Endodermal cell (in vitro differentiated cells): ENCODE data around the gene RCAN1. TPM values are rescaled to one million over a fixed set of nuclear protein-coding genes. Genes with fewer than 3 reads are reported as not detected.

ENCODE experiments used
- DNase-seq: peaks from one replicate; pipeline ENCODE4 v3.0.0-alpha.2; 2017
- H3K27ac ChIP-seq: 2 replicates; pipeline ENCODE4 v1.5.1; 2013; ENCODE audit warnings: mild to moderate bottlenecking, low read depth, low read length, moderate library complexity
- H3K27me3 ChIP-seq: 2 replicates; pipeline ENCODE4 v1.6.1; 2013; ENCODE audit warnings: mild to moderate bottlenecking, low read length, moderate library complexity; ENCODE audit not compliant: insufficient read depth, control insufficient read depth, poor library complexity, severe bottlenecking
- H3K36me3 ChIP-seq: 2 replicates; pipeline ENCODE4 v1.7.0; 2013; ENCODE audit warnings: mild to moderate bottlenecking, low read length, moderate library complexity; ENCODE audit not compliant: control insufficient read depth, insufficient read depth
- H3K4me1 ChIP-seq: one replicate; pipeline ENCODE4 v1.7.0; 2013; ENCODE audit warnings: low read length; ENCODE audit not compliant: control insufficient read depth, insufficient read depth
- H3K4me3 ChIP-seq: 2 replicates; pipeline ENCODE4 v1.5.1; 2013; ENCODE audit warnings: mild to moderate bottlenecking, low read length, moderate library complexity
- H3K9ac ChIP-seq: 2 replicates; pipeline ENCODE4 v1.6.1; 2013; ENCODE audit warnings: mild to moderate bottlenecking, low read length, moderate library complexity; ENCODE audit not compliant: poor library complexity, severe bottlenecking; ENCODE audit errors: extremely low read depth
- H3K9me3 ChIP-seq: 2 replicates; pipeline ENCODE4 v1.6.1; 2013; ENCODE audit warnings: mild to moderate bottlenecking, low read length, moderate library complexity; ENCODE audit not compliant: control insufficient read depth
- H3K27ac Mint-ChIP-seq: 2 replicates; pipeline ENCODE4 v1.8.0; 2020; ENCODE audit warnings: mixed read lengths
- H3K27me3 Mint-ChIP-seq: 2 replicates; pipeline ENCODE4 v1.8.0; 2021; ENCODE audit warnings: mild to moderate bottlenecking, mixed read lengths; ENCODE audit not compliant: insufficient read depth
- H3K36me3 Mint-ChIP-seq: 2 replicates; pipeline ENCODE4 v1.8.0; 2020; ENCODE audit warnings: low read depth, mixed read lengths
- H3K4me1 Mint-ChIP-seq: 2 replicates; pipeline ENCODE4 v1.8.0; 2020; ENCODE audit warnings: mixed read lengths
- H3K4me3 Mint-ChIP-seq: 2 replicates; pipeline ENCODE4 v1.8.0; 2020; ENCODE audit warnings: mild to moderate bottlenecking, moderate library complexity, mixed read lengths
- H3K9me3 Mint-ChIP-seq: 2 replicates; pipeline ENCODE4 v1.8.0; 2020; ENCODE audit warnings: mild to moderate bottlenecking, mixed read lengths
- WGBS, 2 experiments: methylation state at CpG; one replicate each; pipeline versions ENCODE4 v1.1.5 to v1.1.7; 2013; ENCODE audit warnings: missing lambda C conversion rate in 2 of 2, mixed read lengths in 1 of 2; ENCODE audit not compliant: insufficient coverage in 1 of 2, insufficient read length in 1 of 2; 5-methylcytosine and 5-hydroxymethylcytosine counted together
- total RNA-seq, 2 donors: library from RNA; stranded (reverse); fragmentation: NEBNext Ultra II Directional in 1 of 2; extraction: Animal tissue kit (Norgen Biotek cat#: 25700) in 1 of 2; gene quantifications; 2 replicates in 1 of 2; 3 replicates in 1 of 2; pipeline ENCODE4 v1.2.1, GENCODE V29; 2021
- TF ChIP-seq, protein P1 (sequence below): fragments of 200-600 bp; sonication (generic); conservative IDR thresholded peaks from 2 replicates; pipeline ENCODE4 v1.5.0; 2021; ENCODE audit warnings: antibody characterized with exemption, mild to moderate bottlenecking

The RCAN1 gene
- total RNA-seq, 2 donors from 2014 or later, result 6.1 to 6.7 TPM

DNA sequence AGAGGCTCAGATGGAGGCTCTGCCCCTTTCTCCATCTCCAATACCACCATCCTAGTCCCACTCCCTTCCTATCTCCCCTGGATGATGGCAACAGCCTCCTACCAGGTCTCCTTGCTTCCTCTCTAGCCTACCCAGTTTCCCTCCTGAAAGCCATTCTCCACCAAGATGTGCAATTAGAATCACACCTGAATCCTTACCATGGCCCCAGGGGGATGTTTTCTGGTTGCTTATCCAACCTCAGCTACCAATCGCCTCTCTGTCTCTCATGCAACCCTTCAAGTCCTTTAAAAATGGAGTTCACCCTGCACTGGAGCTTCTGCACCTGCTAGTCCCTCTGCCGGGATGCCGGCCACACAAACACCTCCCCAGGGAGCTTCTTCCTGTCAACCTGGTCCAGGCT lies 2.9 kb downstream of the RCAN1 start:
- H3K36me3 Mint-ChIP-seq, result no peaks in the 10 kb centered on the region
- H3K27ac Mint-ChIP-seq, result no peak overlapping the region
- Histone ChIP-seq H3K36me3 (no peaks in the 10 kb centered on the region), H3K4me1 (peaks cover 6% of the 10 kb centered on the region), H3K9ac (no peak overlapping the region), H3K4me3 (no peak overlapping the region), H3K27ac (no peak overlapping the region), H3K9me3 (peaks cover under 1% of the 10 kb centered on the region), H3K27me3 (peaks cover 40% of the 10 kb centered on the region)
- WGBS, 2 experiments, result 91 to 100% methylated on average over 1 to 3 of the region's 3 CpGs
- peaks cover 45% of the 10 kb centered on the region for H3K27me3 Mint-ChIP-seq
- TF ChIP-seq, protein P1, sequence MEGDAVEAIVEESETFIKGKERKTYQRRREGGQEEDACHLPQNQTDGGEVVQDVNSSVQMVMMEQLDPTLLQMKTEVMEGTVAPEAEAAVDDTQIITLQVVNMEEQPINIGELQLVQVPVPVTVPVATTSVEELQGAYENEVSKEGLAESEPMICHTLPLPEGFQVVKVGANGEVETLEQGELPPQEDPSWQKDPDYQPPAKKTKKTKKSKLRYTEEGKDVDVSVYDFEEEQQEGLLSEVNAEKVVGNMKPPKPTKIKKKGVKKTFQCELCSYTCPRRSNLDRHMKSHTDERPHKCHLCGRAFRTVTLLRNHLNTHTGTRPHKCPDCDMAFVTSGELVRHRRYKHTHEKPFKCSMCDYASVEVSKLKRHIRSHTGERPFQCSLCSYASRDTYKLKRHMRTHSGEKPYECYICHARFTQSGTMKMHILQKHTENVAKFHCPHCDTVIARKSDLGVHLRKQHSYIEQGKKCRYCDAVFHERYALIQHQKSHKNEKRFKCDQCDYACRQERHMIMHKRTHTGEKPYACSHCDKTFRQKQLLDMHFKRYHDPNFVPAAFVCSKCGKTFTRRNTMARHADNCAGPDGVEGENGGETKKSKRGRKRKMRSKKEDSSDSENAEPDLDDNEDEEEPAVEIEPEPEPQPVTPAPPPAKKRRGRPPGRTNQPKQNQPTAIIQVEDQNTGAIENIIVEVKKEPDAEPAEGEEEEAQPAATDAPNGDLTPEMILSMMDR, result no peak
- no peak for DNase-seq
- peaks cover 32% of the 10 kb centered on the region for H3K4me1 Mint-ChIP-seq
- no peak overlapping the region for H3K4me3 Mint-ChIP-seq
- H3K9me3 Mint-ChIP-seq, result peaks cover 9% of the 10 kb centered on the region

DNA sequence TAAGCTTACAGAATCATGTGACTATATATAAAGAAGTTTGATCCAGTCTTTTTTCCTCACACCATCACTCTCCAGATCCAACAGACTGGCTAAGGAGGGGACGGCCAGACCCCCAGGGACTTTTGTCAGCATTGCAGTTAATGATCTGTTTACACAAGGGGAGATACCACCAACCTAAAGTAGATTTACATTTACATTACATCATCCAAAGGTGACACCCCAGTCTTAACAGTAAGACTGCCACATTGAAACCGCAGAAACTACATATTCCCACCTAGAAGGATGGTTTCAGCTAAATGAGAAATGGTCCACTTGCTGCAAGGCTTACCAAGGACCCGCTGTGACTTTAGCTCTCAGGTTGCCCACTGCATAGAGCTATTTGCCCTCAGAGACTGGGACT lies 3.4 kb downstream of the RCAN1 start:
- H3K27me3 Mint-ChIP-seq, result peaks cover 40% of the 10 kb centered on the region
- peaks cover 6% of the 10 kb centered on the region for H3K4me1 ChIP-seq
- peaks cover 9% of the 10 kb centered on the region for H3K9me3 Mint-ChIP-seq
- no peak overlapping the region for H3K27ac Mint-ChIP-seq
- peak; percentile 28 for DNase-seq
- TF ChIP-seq, protein P1, result no peak
- peaks cover 36% of the 10 kb centered on the region for H3K27me3 ChIP-seq
- H3K4me3 Mint-ChIP-seq, result no peak overlapping the region
- H3K27ac ChIP-seq, result no peak overlapping the region
- peaks cover 34% of the 10 kb centered on the region for H3K4me1 Mint-ChIP-seq
- peaks cover 2% of the 10 kb centered on the region for H3K36me3 Mint-ChIP-seq
- peaks cover 6% of the 10 kb centered on the region for H3K9me3 ChIP-seq
- WGBS, 2 experiments, result 78 to 95% methylated on average over 2 to 3 of the region's 3 CpGs
- no peaks in the 10 kb centered on the region for H3K36me3 ChIP-seq
- H3K4me3 ChIP-seq, result no peak overlapping the region
- H3K9ac ChIP-seq, result no peak overlapping the region

DNA sequence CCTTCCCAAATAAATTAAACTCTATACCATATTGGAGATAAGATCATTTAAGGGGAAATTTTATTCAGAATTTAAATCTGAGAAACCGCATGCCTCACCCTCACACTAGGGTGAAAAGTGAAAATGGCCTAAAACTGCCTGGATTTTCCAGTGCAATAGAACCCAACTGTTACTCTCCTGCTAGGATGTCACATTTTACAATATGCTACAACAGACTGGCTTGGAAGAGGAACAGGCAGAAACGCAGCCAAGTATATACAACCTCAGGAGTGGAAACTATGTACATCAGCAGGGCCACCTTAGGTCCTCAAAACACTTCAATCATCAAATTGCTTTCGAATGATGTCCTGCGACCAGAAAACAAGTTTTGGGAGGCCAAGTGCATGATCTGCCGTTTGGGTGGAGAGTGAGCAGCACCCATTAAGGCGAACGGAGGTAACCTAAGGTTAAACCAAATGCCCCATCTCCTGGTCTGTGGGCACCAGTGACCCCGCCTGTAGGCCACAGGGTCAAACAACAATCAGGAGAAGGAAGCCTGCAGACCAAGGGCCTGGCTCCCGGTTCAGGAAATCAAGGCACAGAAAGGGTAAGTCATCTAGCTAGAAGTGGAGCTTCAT lies 4.9 kb downstream of the RCAN1 start:
- peaks cover 9% of the 10 kb centered on the region for H3K9me3 Mint-ChIP-seq

More for the DNA sequence above, 4.9 kb downstream of the RCAN1 start:
- Histone ChIP-seq H3K4me3 (no peak overlapping the region), H3K4me1 (peaks cover 6% of the 10 kb centered on the region), H3K9ac (peak overlapping the region; percentile 11), H3K27ac (no peak overlapping the region), H3K36me3 (no peaks in the 10 kb centered on the region), H3K9me3 (peaks cover 6% of the 10 kb centered on the region), H3K27me3 (peaks cover 26% of the 10 kb centered on the region)
- WGBS, 2 experiments, result 63 to 85% methylated on average over 3 to 9 of the region's 9 CpGs
- H3K4me1 Mint-ChIP-seq, result peaks cover 37% of the 10 kb centered on the region
- no peak overlapping the region for H3K4me3 Mint-ChIP-seq
- peaks cover 2% of the 10 kb centered on the region for H3K36me3 Mint-ChIP-seq
- TF ChIP-seq, protein P1, result no peak
- peak; percentile 39 for DNase-seq
- no peak overlapping the region for H3K27ac Mint-ChIP-seq
- peaks cover 36% of the 10 kb centered on the region for H3K27me3 Mint-ChIP-seq
